Heart left ventricle (tissue), 13 donors: ENCODE measurements around the gene UQCR11.

Experiments used
- CTCF ChIP-seq, 12 donors: fragments of 200-600 bp; sonication (generic) in 4 of 12; IDR thresholded peaks; one replicate each; pipeline versions ENCODE4 v1.5.0 to v1.8.0; 2018 to 2022; ENCODE audit warnings: antibody characterized with exemption in 12 of 12, mild to moderate bottlenecking in 5 of 12
- POLR2A ChIP-seq, 2 donors: fragments of 450-650 bp; IDR thresholded peaks; one replicate each; pipeline ENCODE4 v1.6.1; 2017; ENCODE audit warnings: antibody characterized with exemption in 2 of 2, mild to moderate bottlenecking in 2 of 2, moderate library complexity in 2 of 2
- donor health status: ischemic (EF 13 %, LVEDD 7.1; RV severe dilation, severe dysfunction).
- donor health status: DM: no; HTN: yes; CAD: no.
- donor health status: DM: no; HTN: no; CAD: no.
- donor health status: ischemic (EF 25% LVEDD 6.9; RV normal size, moderate dysfunction).
- donor health status: ischemic (EF 25% LVEDD 5.7; RV mildly dilated, moderate dysfunction).
- donor health status: ischemic (EF 35%, LVEDD 5.7; RV mildly dilated, moderate dysfunction).
- donor health status: nonischemic (EF 11% LVEDD 7.7; RV severe dilation, severe dysfunction).
- donor health status: DM: yes; HTN: yes; CAD: no.
- donor health status: PGD.
- donor health status: ischemic (EF 29% LVEDD 5.4; RV normal size, mild dysfunction).
- donor health status: nonischemic (EF 23%, LVEDD 6.1; RV moderate dilation, normal function).

GRCh38 chr19:1572795-1573194, 32.5 kb downstream of the UQCR11 start:
- TF ChIP-seq CTCF (IDR thresholded peaks at IDR 0.05), result no peak
- no peak for TF ChIP-seq POLR2A (IDR thresholded peaks at IDR 0.05)
